Natural killer cell (primary cell): ENCODE measurements around the gene FAAP100. TPM values are rescaled to one million over a fixed set of nuclear protein-coding genes. Genes with fewer than 3 reads are reported as not detected.

Source experiments
- ATAC-seq, 3 donors: fragments of 150-1000 bp in 2 of 3; fragments of 200-7000 bp in 1 of 3; cut with Tn5 transposase; 1 replicate in 1 of 3; 2 replicates in 2 of 3; pipeline ENCODE4 v1.10.0; 2021; ENCODE audit warnings: mild to moderate bottlenecking in 2 of 3, moderate library complexity in 2 of 3
- DNase-seq, 2 donors: peaks; one replicate each; pipeline versions ENCODE4 v3.0.0 to v3.0.0-alpha.2; 2013 to 2021; ENCODE audit warnings: mixed read lengths in 1 of 2
- H3K27ac ChIP-seq: one replicate; pipeline ENCODE4 v1.5.1; 2013; ENCODE audit warnings: mild to moderate bottlenecking, low read length
- H3K27me3 ChIP-seq: one replicate; pipeline ENCODE4 v1.6.1; 2013; ENCODE audit warnings: low read length; ENCODE audit not compliant: control insufficient read depth, insufficient read depth
- H3K36me3 ChIP-seq: one replicate; pipeline ENCODE4 v1.6.1; 2013; ENCODE audit warnings: low read length; ENCODE audit not compliant: control insufficient read depth, insufficient read depth
- H3K4me1 ChIP-seq: one replicate; pipeline ENCODE4 v1.6.1; 2013; ENCODE audit warnings: low read length; ENCODE audit not compliant: control insufficient read depth, insufficient read depth
- H3K4me3 ChIP-seq: one replicate; pipeline ENCODE4 v1.5.1; 2013; ENCODE audit warnings: low read length
- H3K9me3 ChIP-seq: one replicate; pipeline ENCODE4 v1.6.1; 2013; ENCODE audit warnings: low read length; ENCODE audit not compliant: control insufficient read depth, insufficient read depth
- H3K27ac Mint-ChIP-seq, 2 donors: one replicate each; pipeline ENCODE4 v1.8.0; 2022; ENCODE audit warnings: mild to moderate bottlenecking in 2 of 2, mixed read lengths in 2 of 2, moderate library complexity in 1 of 2
- H3K27me3 Mint-ChIP-seq, 2 donors: one replicate each; pipeline ENCODE4 v1.8.0; 2022; ENCODE audit warnings: low read depth in 2 of 2, mixed read lengths in 2 of 2
- H3K36me3 Mint-ChIP-seq: one replicate; pipeline ENCODE4 v1.8.0; 2022; ENCODE audit warnings: mixed read lengths
- H3K4me1 Mint-ChIP-seq, 2 donors: one replicate each; pipeline ENCODE4 v1.8.0; 2022; ENCODE audit warnings: mixed read lengths in 2 of 2
- H3K4me3 Mint-ChIP-seq: one replicate; pipeline ENCODE4 v1.8.0; 2022; ENCODE audit warnings: mild to moderate bottlenecking, moderate library complexity, mixed read lengths
- H3K9me3 Mint-ChIP-seq, 2 donors: one replicate each; pipeline ENCODE4 v1.8.0; 2022; ENCODE audit warnings: mixed read lengths in 2 of 2
- WGBS: methylation state at CpG from one replicate; pipeline ENCODE4 v1.1.7; 2013; ENCODE audit warnings: missing lambda C conversion rate; ENCODE audit not compliant: insufficient coverage; 5-methylcytosine and 5-hydroxymethylcytosine counted together
- intact Hi-C: fragments of 100-400 bp; cut with micrococcal nuclease; formaldehyde crosslinking; loops from one replicate; pipeline ENCODE4 v1.14.2; 2022
- total RNA-seq, 4 donors: library from RNA; stranded (reverse); fragments of 120-200 nt in 1 of 4; gene quantifications; one replicate each; pipeline versions ENCODE4 v1.2.3 to v1.2.4, GENCODE V29; 2013 to 2022
- TF ChIP-seq, protein P1 (sequence below): fragments of 200-600 bp; IDR thresholded peaks from one replicate; pipeline ENCODE4 v1.8.0; 2022; ENCODE audit warnings: antibody characterized with exemption

The FAAP100 gene
- total RNA-seq, 3 donors from 2014 or later (not counting 1 experiment from before 2014, with no cell fraction given): 31.8 to 34.5 (median 33.1) TPM

DNA sequence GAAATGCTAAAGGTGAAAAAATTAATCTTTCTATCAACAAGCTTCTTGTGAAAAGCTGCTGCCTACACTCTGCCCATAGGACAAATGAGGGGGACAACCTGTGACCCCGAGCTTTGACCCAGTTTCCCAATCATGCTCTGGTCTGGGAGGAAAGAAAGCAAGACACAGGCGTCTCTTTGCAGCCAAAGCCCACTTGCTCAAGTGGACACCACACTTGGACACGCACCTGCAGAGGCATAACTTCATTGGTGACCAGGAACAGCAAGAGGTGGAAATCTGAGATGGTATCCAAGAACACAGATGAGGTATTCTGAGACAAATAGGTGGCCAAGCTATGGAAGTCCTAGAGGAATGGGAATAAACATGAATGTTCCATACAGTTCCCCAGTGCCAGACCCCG, 15.0 kb upstream of the FAAP100 start:
- Histone ChIP-seq H3K9me3 (no peaks in the 10 kb centered on the region), H3K27me3 (no peaks in the 10 kb centered on the region), H3K36me3 (peaks cover 73% of the 10 kb centered on the region), H3K27ac (no peak overlapping the region), H3K4me1 (no peaks in the 10 kb centered on the region), H3K4me3 (no peak overlapping the region)
- DNase-seq: no peak
- no peak overlapping the region for H3K27ac Mint-ChIP-seq
- H3K36me3 Mint-ChIP-seq: no peaks in the 10 kb centered on the region
- no peak overlapping the region for H3K4me3 Mint-ChIP-seq
- intact Hi-C loops: no loop called here
- ATAC-seq: no peak
- no peaks in the 10 kb centered on the region for H3K27me3 Mint-ChIP-seq
- 70% methylated on average over 4 of the region's 4 CpGs for WGBS
- no peaks in the 10 kb centered on the region for H3K9me3 Mint-ChIP-seq
- TF ChIP-seq, protein P1, sequence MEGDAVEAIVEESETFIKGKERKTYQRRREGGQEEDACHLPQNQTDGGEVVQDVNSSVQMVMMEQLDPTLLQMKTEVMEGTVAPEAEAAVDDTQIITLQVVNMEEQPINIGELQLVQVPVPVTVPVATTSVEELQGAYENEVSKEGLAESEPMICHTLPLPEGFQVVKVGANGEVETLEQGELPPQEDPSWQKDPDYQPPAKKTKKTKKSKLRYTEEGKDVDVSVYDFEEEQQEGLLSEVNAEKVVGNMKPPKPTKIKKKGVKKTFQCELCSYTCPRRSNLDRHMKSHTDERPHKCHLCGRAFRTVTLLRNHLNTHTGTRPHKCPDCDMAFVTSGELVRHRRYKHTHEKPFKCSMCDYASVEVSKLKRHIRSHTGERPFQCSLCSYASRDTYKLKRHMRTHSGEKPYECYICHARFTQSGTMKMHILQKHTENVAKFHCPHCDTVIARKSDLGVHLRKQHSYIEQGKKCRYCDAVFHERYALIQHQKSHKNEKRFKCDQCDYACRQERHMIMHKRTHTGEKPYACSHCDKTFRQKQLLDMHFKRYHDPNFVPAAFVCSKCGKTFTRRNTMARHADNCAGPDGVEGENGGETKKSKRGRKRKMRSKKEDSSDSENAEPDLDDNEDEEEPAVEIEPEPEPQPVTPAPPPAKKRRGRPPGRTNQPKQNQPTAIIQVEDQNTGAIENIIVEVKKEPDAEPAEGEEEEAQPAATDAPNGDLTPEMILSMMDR: no peak
- no peaks in the 10 kb centered on the region for H3K4me1 Mint-ChIP-seq

DNA sequence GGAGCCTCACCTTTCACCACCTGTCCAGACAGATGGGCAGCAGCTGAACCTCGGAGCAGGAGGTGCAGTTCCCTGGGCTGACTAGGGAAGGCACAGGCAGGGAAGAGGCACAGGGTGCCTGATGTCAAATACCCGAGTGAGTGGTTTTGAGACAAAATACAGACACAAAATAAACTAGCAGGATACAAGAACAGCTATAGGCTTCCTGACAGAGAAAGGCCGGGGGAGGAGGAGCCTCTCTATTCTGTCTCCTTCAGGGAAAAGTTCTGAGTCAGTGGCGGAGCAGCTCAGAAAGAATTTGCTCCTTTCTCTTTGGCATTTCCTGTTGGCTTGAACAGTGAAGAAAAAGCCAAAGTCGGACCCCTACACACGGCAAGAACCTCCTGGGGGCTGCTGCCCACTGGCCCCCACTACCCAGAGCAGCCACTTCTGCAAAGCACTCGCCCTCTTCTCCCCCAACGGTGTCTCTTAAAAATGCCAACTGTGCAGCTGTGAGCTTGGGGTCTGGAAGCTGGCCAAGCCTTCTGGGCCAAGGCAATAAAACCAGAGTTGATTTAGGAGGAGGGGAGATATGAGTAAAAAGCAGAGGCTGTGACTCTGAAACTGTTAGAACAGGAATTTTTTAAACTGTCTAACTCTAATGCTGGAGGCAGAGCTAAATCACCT, 14.4 kb upstream of the FAAP100 start:
- intact Hi-C loops: no loop called here
- Mint-ChIP-seq H3K4me3 (no peak overlapping the region), H3K36me3 (no peaks in the 10 kb centered on the region), H3K4me1 (no peaks in the 10 kb centered on the region), H3K27me3 (no peaks in the 10 kb centered on the region), H3K27ac (no peak overlapping the region), H3K9me3 (no peaks in the 10 kb centered on the region)
- TF ChIP-seq, protein P1: no peak
- ATAC-seq (no peak), DNase-seq (no peak)
- Histone ChIP-seq H3K4me1 (peaks cover 3% of the 10 kb centered on the region), H3K27ac (no peak overlapping the region), H3K4me3 (no peak overlapping the region), H3K27me3 (no peaks in the 10 kb centered on the region), H3K36me3 (peaks cover 69% of the 10 kb centered on the region), H3K9me3 (no peaks in the 10 kb centered on the region)
- WGBS: 29% methylated on average over 8 of the region's 8 CpGs

DNA sequence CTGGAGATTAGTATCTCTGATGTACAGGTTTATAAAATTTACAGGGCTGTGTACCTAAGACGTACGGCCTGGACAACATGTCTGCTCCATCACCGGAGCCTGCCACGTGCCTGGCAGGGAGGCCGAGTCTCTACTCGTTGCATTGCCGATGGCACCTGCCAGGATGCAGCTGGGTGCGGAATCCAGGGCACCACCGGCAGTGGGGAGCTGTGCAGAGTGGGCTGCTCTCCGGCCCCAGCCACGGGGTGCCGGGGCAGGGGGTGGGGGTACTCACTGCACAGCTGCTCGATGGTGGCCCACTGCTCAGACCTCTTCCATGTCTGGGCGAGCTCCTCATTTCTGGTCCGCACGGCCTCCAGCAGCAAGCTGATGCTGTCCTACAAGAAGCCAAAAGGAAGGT, 13.1 kb upstream of the FAAP100 start:
- DNase-seq (no peak), ATAC-seq (no peak)
- no peaks in the 10 kb centered on the region for H3K9me3 Mint-ChIP-seq
- H3K4me1 ChIP-seq: peaks cover 6% of the 10 kb centered on the region
- H3K27me3 Mint-ChIP-seq: no peaks in the 10 kb centered on the region
- TF ChIP-seq, protein P1: no peak
- no peak overlapping the region for H3K4me3 ChIP-seq
- no peaks in the 10 kb centered on the region for H3K27me3 ChIP-seq
- no peak overlapping the region for H3K4me3 Mint-ChIP-seq
- H3K27ac ChIP-seq: no peak overlapping the region
- intact Hi-C loops: no loop called here
- no peak overlapping the region for H3K27ac Mint-ChIP-seq
- no peaks in the 10 kb centered on the region for H3K36me3 Mint-ChIP-seq
- no peaks in the 10 kb centered on the region for H3K4me1 Mint-ChIP-seq
- peaks cover 56% of the 10 kb centered on the region for H3K36me3 ChIP-seq
- no peaks in the 10 kb centered on the region for H3K9me3 ChIP-seq
- 97% methylated on average over 16 of the region's 16 CpGs for WGBS

DNA sequence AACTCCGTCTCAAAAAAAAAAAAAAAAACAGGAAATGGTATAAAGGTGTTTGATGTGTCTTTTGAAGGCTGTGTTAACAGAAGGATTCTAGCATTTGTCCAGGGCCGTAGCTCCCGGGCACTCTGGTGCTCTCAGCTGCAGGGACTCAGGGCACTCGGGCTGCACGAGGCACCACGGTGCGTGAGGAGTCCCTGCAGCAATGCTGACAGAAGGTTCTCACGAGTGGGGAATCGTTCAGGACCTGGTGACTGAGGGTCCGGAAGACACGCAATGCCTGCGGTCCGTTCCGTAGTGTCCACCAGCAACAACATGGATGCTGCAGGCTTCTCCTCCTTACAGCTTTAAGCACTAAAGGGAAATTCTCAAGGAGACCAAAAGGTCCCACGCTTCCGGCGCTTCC, 12.6 kb upstream of the FAAP100 start:
- TF ChIP-seq, protein P1: no peak
- WGBS: 90% methylated on average over 17 of the region's 17 CpGs
- Histone ChIP-seq H3K9me3 (no peaks in the 10 kb centered on the region), H3K4me3 (no peak overlapping the region), H3K27me3 (no peaks in the 10 kb centered on the region), H3K27ac (no peak overlapping the region), H3K4me1 (peaks cover 6% of the 10 kb centered on the region), H3K36me3 (peaks cover 51% of the 10 kb centered on the region)
- Mint-ChIP-seq H3K27me3 (no peaks in the 10 kb centered on the region), H3K27ac (no peak overlapping the region), H3K4me1 (no peaks in the 10 kb centered on the region), H3K4me3 (no peak overlapping the region), H3K9me3 (no peaks in the 10 kb centered on the region), H3K36me3 (no peaks in the 10 kb centered on the region)
- no peak for ATAC-seq
- no peak for DNase-seq
- intact Hi-C loops: no loop called here
